ENCODE results near the gene PRKRA. TPM values are rescaled to one million over a fixed set of nuclear protein-coding genes. Genes with fewer than 3 reads are reported as not detected.

The PRKRA gene
- total RNA-seq, 4 donors from 2014 or later: 35.6 to 317 (median 56.9) TPM

DNA sequence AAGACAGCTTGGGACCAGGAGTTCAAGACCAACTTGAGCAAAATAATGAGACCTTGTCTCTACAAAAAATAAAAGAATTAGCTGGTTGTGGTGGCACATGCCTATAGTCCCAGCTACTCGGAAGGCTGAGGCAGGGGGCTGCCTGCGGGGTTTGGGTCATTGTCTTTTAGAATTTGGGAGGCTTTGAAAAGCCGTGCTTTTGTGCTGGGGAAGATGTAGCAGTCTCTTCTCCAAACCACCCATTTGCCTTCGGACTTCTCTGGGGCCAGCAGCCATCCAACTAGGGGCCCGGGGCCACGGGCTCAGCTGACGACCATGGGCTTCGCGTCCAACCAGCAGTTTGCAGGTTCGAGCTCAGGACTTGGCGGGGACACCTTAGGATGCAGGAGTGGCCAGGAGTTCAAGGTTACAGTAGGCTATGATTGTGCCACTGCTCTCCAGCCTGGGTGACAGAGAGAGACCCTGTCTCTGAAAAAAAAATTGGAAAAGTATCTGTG is 6.5 kb upstream of the PRKRA start:
- Histone ChIP-seq H3K27me3 (no peaks in the 10 kb centered on the region), H3K4me3 (no peak overlapping the region), H3K4me1 (peaks cover 0 to 1% (median under 1%) of the 10 kb centered on the region in 4 donors), H3K27ac (no peak overlapping the region), H3K9me3 (no peaks in the 10 kb centered on the region), H3K36me3 (no peaks in the 10 kb centered on the region)
- intact Hi-C loops (cut with DNase I; ENCODE audit: low total_unique reads): no loop called here
- 80 to 94% methylated on average over 1 to 11 of the region's 11 CpGs for WGBS, 2 donors (ENCODE audit: low coverage in 1 of 2)
- TF ChIP-seq, protein P1, sequence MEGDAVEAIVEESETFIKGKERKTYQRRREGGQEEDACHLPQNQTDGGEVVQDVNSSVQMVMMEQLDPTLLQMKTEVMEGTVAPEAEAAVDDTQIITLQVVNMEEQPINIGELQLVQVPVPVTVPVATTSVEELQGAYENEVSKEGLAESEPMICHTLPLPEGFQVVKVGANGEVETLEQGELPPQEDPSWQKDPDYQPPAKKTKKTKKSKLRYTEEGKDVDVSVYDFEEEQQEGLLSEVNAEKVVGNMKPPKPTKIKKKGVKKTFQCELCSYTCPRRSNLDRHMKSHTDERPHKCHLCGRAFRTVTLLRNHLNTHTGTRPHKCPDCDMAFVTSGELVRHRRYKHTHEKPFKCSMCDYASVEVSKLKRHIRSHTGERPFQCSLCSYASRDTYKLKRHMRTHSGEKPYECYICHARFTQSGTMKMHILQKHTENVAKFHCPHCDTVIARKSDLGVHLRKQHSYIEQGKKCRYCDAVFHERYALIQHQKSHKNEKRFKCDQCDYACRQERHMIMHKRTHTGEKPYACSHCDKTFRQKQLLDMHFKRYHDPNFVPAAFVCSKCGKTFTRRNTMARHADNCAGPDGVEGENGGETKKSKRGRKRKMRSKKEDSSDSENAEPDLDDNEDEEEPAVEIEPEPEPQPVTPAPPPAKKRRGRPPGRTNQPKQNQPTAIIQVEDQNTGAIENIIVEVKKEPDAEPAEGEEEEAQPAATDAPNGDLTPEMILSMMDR (IDR thresholded peaks at IDR 0.05): no peak
- TF ChIP-seq EP300 (IDR thresholded peaks at IDR 0.05; ENCODE audit: low read depth): no peak
- TF ChIP-seq POLR2A (IDR thresholded peaks at IDR 0.05): no peak
- no peak for TF ChIP-seq POLR2AphosphoS5 (IDR thresholded peaks at IDR 0.05)
- in situ Hi-C loops (cut with MboI; ENCODE audit: low pct_ligation_motif_present in 1 of 4, low pct_unique_long_range_greater_than_20kb in 1 of 4, low sequenced_read_pairs in 3 of 4): no loop called here
- DNase-seq: no peak

DNA sequence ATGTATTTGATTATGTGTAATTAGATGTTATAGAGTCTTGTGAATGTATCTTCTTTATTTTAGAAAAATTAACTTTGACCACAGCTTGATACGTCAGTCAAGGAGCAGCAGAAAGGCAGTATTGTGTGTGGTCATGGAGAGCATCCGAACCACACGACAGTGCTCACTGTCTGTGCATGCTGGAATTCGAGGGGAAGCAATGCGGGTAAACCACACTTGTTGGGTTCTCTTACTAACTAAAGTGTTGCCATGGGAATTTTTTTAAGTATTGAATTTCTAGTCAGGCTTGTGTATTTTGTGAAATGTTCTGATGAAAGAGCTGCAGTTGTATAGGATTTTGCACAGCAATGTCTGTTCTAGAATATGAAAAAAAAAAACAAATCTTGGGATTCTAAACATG is 5.0 kb upstream of the PRKRA start:
- TF ChIP-seq POLR2A (IDR thresholded peaks at IDR 0.05): no peak
- TF ChIP-seq POLR2AphosphoS5 (IDR thresholded peaks at IDR 0.05): no peak
- TF ChIP-seq, protein P1 (IDR thresholded peaks at IDR 0.05): no peak
- no peak for TF ChIP-seq EP300 (IDR thresholded peaks at IDR 0.05; ENCODE audit: low read depth)
- Histone ChIP-seq H3K9me3 (no peaks in the 10 kb centered on the region), H3K27me3 (no peaks in the 10 kb centered on the region), H3K36me3 (no peaks in the 10 kb centered on the region), H3K4me3 (no peak overlapping the region), H3K4me1 (peaks cover 0 to 8% (median 6%) of the 10 kb centered on the region in 4 donors), H3K27ac (no peak overlapping the region)
- in situ Hi-C loops (cut with MboI; ENCODE audit: low pct_ligation_motif_present in 1 of 4, low pct_unique_long_range_greater_than_20kb in 1 of 4, low sequenced_read_pairs in 3 of 4) (no loop called here), intact Hi-C loops (cut with DNase I; ENCODE audit: low total_unique reads) (no loop called here)
- WGBS, 2 donors (ENCODE audit: low coverage in 1 of 2): 88 to 94% methylated on average over 5 of the region's 5 CpGs
- no peak for DNase-seq

DNA sequence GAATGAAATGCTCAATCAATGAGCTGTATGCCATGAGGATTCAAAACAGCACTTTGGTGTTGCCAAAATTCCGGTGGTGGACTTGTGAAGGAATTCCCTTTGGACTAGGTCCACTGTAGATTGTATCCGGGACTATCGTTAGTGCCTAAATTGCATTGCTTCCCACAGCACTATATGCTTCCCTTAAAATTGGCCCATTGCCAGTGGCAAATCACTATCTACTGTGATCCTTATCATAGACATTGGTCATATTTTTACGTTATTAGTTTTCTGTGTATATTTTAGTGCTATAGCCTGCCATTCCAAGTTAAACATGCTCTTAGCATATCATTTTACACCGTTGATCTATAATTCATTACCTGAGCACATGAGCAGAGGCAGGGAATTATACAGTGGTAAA is 1.9 kb upstream of the PRKRA start:
- Histone ChIP-seq H3K36me3 (no peaks in the 10 kb centered on the region), H3K27me3 (no peaks in the 10 kb centered on the region), H3K4me3 (no peak overlapping the region), H3K27ac (no peak overlapping the region), H3K4me1 (peaks cover 6 to 31% (median 22%) of the 10 kb centered on the region in 4 donors), H3K9me3 (no peaks in the 10 kb centered on the region)
- TF ChIP-seq, protein P1 (IDR thresholded peaks at IDR 0.05): no peak
- intact Hi-C loops (cut with DNase I; ENCODE audit: low total_unique reads): no loop called here
- DNase-seq: no peak
- in situ Hi-C loops (cut with MboI; ENCODE audit: low pct_ligation_motif_present in 1 of 4, low pct_unique_long_range_greater_than_20kb in 1 of 4, low sequenced_read_pairs in 3 of 4): no loop called here
- WGBS, 2 donors (ENCODE audit: low coverage in 1 of 2): 47 to 63% methylated on average over 5 of the region's 5 CpGs

DNA sequence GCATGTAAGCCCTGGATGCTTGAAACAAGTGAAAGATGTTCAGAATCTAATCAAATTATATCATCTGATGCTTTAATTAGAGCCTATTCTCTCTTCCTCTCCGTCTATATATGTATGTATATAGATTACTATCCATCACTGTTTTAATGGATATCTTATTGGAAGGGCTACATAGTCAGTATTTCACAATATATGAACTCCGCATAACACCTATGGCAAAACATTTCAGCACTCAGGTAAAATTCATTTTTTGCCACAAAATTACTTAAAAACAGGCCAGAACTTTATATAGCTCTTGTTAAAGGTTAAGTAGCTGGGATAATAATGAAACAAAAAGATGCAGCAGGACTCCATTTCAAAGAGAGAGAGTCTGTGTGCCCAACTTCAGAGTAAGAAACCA is 1.4 kb upstream of the PRKRA start:
- Histone ChIP-seq H3K27ac (peak overlapping the region; percentile 95 to 100 (median 96)), H3K36me3 (peaks cover 0 to 2% (median 0%) of the 10 kb centered on the region in 4 donors), H3K4me3 (peak overlapping the region in 1 of 4 donors; percentile 73), H3K27me3 (no peaks in the 10 kb centered on the region), H3K9me3 (no peaks in the 10 kb centered on the region), H3K4me1 (peaks cover 6 to 31% (median 22%) of the 10 kb centered on the region in 4 donors)
- intact Hi-C loops (cut with DNase I; ENCODE audit: low total_unique reads): no loop called here
- DNase-seq: no peak
- TF ChIP-seq EP300 (IDR thresholded peaks at IDR 0.05; ENCODE audit: low read depth) (no peak), POLR2AphosphoS5 (IDR thresholded peaks at IDR 0.05) (no peak), POLR2A (IDR thresholded peaks at IDR 0.05) (no peak)
- TF ChIP-seq, protein P1 (IDR thresholded peaks at IDR 0.05): no peak
- 95 to 96% methylated on average over 2 of the region's 2 CpGs for WGBS, 2 donors (ENCODE audit: low coverage in 1 of 2)
- in situ Hi-C loops (cut with MboI; ENCODE audit: low pct_ligation_motif_present in 1 of 4, low pct_unique_long_range_greater_than_20kb in 1 of 4, low sequenced_read_pairs in 3 of 4): no loop called here
